ENCODE measurements around the gene APELA.

Gene APELA

GRCh38 chr4:164943192-164943591, 66.2 kb downstream of the APELA start:
- no peak for ATAC-seq
- TF ChIP-seq RARB (CRISPR knock-in tag; IDR thresholded peaks at IDR 0.05) (no peak), PPARA (CRISPR knock-in tag; IDR thresholded peaks at IDR 0.05; ENCODE audit: borderline replicate concordance) (no peak), BACH2 (CRISPR knock-in tag; IDR thresholded peaks at IDR 0.05; ENCODE audit: borderline replicate concordance) (no peak), CSRNP3 (CRISPR knock-in tag; IDR thresholded peaks at IDR 0.05) (no peak), GLIS3 (CRISPR knock-in tag; IDR thresholded peaks at IDR 0.05) (no peak), POU6F1 (CRISPR knock-in tag; IDR thresholded peaks at IDR 0.05; ENCODE audit: borderline replicate concordance, low read depth) (no peak), ZNF70 (CRISPR knock-in tag; IDR thresholded peaks at IDR 0.05) (no peak)

- TF ChIP-seq BACH2 (CRISPR knock-in tag; IDR thresholded peaks at IDR 0.05; ENCODE audit: borderline replicate concordance) (no peak), SNAI2 (CRISPR knock-in tag; IDR thresholded peaks at IDR 0.05) (no peak), ZNF565 (CRISPR knock-in tag; conservative IDR thresholded peaks at IDR 0.05; ENCODE audit: low read depth) (no peak), ZNF8 (CRISPR knock-in tag; IDR thresholded peaks at IDR 0.05) (no peak), POU6F1 (CRISPR knock-in tag; IDR thresholded peaks at IDR 0.05; ENCODE audit: borderline replicate concordance, low read depth) (no peak), RARB (CRISPR knock-in tag; IDR thresholded peaks at IDR 0.05) (no peak), ZFP30 (CRISPR knock-in tag; IDR thresholded peaks at IDR 0.05) (no peak), ARNTL (CRISPR knock-in tag; IDR thresholded peaks at IDR 0.05; ENCODE audit: borderline replicate concordance, low read depth) (no peak)
- ATAC-seq = no peak
These were observed 68.2 kb downstream of the APELA start for GRCh38 chr4:164945146-164945545.

- TF ChIP-seq OSR1 (CRISPR knock-in tag; IDR thresholded peaks at IDR 0.05) (no peak), ISL1 (CRISPR knock-in tag; IDR thresholded peaks at IDR 0.05) (no peak)
- ATAC-seq = no peak
These were observed 69.8 kb downstream of the APELA start for GRCh38 chr4:164946810-164947209.

All from SK-N-SH treated with all-trans-retinoic acid at 6 μM for 48 hours (cell line).